ENCODE data around the gene SSTR3.

- TF ChIP-seq EZH2 (IDR thresholded peaks at IDR 0.05; ENCODE audit: low read length, missing control alignments), result no peak
- TF ChIP-seq CTCF (conservative IDR thresholded peaks at IDR 0.05 in 1 of 2, IDR thresholded peaks at IDR 0.05 in 1 of 2; ENCODE audit: low read depth in 1 of 2, low read length in 2 of 2), result no peak
Observed at GRCh38 chr22:37258005-37258752, 45.9 kb upstream of the SSTR3 start.
